Measurements from ENCODE around the gene GPS2.

GPS2 gene

DNA sequence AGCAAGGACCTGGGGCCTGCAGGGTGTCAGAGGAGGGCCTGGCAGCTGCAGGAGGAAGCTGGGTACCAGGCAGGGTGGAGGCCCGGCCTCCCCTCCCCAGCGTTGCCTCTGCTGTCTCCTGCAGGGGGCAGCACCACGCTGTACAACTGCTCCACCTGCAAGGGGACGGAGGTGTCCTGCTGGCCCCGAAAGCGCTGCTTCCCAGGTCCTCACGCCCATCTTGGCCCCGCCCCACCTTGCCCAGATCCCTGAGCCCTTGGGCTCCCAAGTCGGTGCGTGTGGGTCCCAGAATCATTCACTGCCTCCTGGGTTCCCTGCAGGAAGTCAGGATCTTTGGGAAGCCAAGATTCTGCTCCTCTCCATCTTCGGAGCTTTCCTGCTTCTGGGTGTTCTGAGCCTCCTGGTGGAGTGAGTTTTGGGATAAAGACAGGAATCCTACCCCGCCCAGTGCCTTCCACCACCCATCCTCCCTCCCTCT, 41.0 kb upstream of the GPS2 start (continued):
- TF ChIP-seq, protein P1, sequence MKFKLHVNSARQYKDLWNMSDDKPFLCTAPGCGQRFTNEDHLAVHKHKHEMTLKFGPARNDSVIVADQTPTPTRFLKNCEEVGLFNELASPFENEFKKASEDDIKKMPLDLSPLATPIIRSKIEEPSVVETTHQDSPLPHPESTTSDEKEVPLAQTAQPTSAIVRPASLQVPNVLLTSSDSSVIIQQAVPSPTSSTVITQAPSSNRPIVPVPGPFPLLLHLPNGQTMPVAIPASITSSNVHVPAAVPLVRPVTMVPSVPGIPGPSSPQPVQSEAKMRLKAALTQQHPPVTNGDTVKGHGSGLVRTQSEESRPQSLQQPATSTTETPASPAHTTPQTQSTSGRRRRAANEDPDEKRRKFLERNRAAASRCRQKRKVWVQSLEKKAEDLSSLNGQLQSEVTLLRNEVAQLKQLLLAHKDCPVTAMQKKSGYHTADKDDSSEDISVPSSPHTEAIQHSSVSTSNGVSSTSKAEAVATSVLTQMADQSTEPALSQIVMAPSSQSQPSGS (tag by site-specific recombination; IDR thresholded peaks at IDR 0.05; ENCODE audit: low read depth), result no peak
- TF ChIP-seq ZNF664 (tag by site-specific recombination; IDR thresholded peaks at IDR 0.05) (no peak), YY1 (tag by site-specific recombination; IDR thresholded peaks at IDR 0.05) (no peak), ZNF169 (tag by site-specific recombination; IDR thresholded peaks at IDR 0.05) (no peak), ZNF350 (tag by site-specific recombination; IDR thresholded peaks at IDR 0.05) (no peak), ZNF76 (tag by site-specific recombination; IDR thresholded peaks at IDR 0.05; ENCODE audit: borderline replicate concordance, low read depth) (peak; percentile 71; the same call in 1 of the 2 replicates), GLI2 (tag by site-specific recombination; IDR thresholded peaks at IDR 0.05; ENCODE audit: borderline replicate concordance, low read depth) (no peak), ZNF830 (tag by site-specific recombination; IDR thresholded peaks at IDR 0.05; ENCODE audit: low read depth) (no peak), ZFP3 (tag by site-specific recombination; IDR thresholded peaks at IDR 0.05; ENCODE audit: low read depth) (no peak), ZNF548 (tag by site-specific recombination; IDR thresholded peaks at IDR 0.05) (no peak), ZNF660 (tag by site-specific recombination; IDR thresholded peaks at IDR 0.05) (no peak; the same call in 1 of the 2 replicates), ZNF792 (tag by site-specific recombination; IDR thresholded peaks at IDR 0.05) (no peak), MZF1 (tag by site-specific recombination; IDR thresholded peaks at IDR 0.05; ENCODE audit: borderline replicate concordance) (no peak), ZNF274 (IDR thresholded peaks at IDR 0.05; ENCODE audit: low read length) (no peak), ZNF274 (tag by site-specific recombination; IDR thresholded peaks at IDR 0.05; ENCODE audit: borderline replicate concordance) (no peak), ZNF549 (tag by site-specific recombination; IDR thresholded peaks at IDR 0.05) (no peak), ZNF561 (tag by site-specific recombination; IDR thresholded peaks at IDR 0.05; ENCODE audit: borderline replicate concordance) (peak; percentile 80; the same call in 1 of the 2 replicates), KLF1 (tag by site-specific recombination; IDR thresholded peaks at IDR 0.05) (peak; percentile 79), ZNF623 (tag by site-specific recombination; IDR thresholded peaks at IDR 0.05) (no peak), ZNF174 (tag by site-specific recombination; IDR thresholded peaks at IDR 0.05) (no peak), SCRT1 (tag by site-specific recombination; IDR thresholded peaks at IDR 0.05; ENCODE audit: borderline replicate concordance) (no peak), ZNF2 (tag by site-specific recombination; IDR thresholded peaks at IDR 0.05) (peak; percentile 91), SP7 (tag by site-specific recombination; IDR thresholded peaks at IDR 0.05) (peak; percentile 69), ZNF843 (tag by site-specific recombination; IDR thresholded peaks at IDR 0.05) (no peak), ZNF335 (tag by site-specific recombination; conservative IDR thresholded peaks at IDR 0.05) (peak; percentile 82)
- TF ChIP-seq, protein P2, sequence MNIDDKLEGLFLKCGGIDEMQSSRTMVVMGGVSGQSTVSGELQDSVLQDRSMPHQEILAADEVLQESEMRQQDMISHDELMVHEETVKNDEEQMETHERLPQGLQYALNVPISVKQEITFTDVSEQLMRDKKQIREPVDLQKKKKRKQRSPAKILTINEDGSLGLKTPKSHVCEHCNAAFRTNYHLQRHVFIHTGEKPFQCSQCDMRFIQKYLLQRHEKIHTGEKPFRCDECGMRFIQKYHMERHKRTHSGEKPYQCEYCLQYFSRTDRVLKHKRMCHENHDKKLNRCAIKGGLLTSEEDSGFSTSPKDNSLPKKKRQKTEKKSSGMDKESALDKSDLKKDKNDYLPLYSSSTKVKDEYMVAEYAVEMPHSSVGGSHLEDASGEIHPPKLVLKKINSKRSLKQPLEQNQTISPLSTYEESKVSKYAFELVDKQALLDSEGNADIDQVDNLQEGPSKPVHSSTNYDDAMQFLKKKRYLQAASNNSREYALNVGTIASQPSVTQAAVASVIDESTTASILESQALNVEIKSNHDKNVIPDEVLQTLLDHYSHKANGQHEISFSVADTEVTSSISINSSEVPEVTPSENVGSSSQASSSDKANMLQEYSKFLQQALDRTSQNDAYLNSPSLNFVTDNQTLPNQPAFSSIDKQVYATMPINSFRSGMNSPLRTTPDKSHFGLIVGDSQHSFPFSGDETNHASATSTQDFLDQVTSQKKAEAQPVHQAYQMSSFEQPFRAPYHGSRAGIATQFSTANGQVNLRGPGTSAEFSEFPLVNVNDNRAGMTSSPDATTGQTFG (tag by site-specific recombination; IDR thresholded peaks at IDR 0.05; ENCODE audit: borderline replicate concordance), result no peak
- TF ChIP-seq, protein P3, sequence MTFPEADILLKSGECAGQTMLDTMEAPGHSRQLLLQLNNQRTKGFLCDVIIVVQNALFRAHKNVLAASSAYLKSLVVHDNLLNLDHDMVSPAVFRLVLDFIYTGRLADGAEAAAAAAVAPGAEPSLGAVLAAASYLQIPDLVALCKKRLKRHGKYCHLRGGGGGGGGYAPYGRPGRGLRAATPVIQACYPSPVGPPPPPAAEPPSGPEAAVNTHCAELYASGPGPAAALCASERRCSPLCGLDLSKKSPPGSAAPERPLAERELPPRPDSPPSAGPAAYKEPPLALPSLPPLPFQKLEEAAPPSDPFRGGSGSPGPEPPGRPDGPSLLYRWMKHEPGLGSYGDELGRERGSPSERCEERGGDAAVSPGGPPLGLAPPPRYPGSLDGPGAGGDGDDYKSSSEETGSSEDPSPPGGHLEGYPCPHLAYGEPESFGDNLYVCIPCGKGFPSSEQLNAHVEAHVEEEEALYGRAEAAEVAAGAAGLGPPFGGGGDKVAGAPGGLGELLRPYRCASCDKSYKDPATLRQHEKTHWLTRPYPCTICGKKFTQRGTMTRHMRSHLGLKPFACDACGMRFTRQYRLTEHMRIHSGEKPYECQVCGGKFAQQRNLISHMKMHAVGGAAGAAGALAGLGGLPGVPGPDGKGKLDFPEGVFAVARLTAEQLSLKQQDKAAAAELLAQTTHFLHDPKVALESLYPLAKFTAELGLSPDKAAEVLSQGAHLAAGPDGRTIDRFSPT (tag by site-specific recombination; IDR thresholded peaks at IDR 0.05), result no peak
- TF ChIP-seq, protein P4, sequence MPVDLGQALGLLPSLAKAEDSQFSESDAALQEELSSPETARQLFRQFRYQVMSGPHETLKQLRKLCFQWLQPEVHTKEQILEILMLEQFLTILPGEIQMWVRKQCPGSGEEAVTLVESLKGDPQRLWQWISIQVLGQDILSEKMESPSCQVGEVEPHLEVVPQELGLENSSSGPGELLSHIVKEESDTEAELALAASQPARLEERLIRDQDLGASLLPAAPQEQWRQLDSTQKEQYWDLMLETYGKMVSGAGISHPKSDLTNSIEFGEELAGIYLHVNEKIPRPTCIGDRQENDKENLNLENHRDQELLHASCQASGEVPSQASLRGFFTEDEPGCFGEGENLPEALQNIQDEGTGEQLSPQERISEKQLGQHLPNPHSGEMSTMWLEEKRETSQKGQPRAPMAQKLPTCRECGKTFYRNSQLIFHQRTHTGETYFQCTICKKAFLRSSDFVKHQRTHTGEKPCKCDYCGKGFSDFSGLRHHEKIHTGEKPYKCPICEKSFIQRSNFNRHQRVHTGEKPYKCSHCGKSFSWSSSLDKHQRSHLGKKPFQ (tag by site-specific recombination; IDR thresholded peaks at IDR 0.05), result no peak
- TF ChIP-seq, protein P5, sequence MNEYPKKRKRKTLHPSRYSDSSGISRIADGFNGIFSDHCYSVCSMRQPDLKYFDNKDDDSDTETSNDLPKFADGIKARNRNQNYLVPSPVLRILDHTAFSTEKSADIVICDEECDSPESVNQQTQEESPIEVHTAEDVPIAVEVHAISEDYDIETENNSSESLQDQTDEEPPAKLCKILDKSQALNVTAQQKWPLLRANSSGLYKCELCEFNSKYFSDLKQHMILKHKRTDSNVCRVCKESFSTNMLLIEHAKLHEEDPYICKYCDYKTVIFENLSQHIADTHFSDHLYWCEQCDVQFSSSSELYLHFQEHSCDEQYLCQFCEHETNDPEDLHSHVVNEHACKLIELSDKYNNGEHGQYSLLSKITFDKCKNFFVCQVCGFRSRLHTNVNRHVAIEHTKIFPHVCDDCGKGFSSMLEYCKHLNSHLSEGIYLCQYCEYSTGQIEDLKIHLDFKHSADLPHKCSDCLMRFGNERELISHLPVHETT (tag by site-specific recombination; IDR thresholded peaks at IDR 0.05), result 0 out of 2 replicates have a peak, but pooled peaks have one; percentile 41
- TF ChIP-seq, protein P6, sequence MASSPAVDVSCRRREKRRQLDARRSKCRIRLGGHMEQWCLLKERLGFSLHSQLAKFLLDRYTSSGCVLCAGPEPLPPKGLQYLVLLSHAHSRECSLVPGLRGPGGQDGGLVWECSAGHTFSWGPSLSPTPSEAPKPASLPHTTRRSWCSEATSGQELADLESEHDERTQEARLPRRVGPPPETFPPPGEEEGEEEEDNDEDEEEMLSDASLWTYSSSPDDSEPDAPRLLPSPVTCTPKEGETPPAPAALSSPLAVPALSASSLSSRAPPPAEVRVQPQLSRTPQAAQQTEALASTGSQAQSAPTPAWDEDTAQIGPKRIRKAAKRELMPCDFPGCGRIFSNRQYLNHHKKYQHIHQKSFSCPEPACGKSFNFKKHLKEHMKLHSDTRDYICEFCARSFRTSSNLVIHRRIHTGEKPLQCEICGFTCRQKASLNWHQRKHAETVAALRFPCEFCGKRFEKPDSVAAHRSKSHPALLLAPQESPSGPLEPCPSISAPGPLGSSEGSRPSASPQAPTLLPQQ (tag by site-specific recombination; IDR thresholded peaks at IDR 0.05), result peak; percentile 69; the same call in 1 of the 2 replicates

Measured in HEK293 (cell line).